Activated naive CD8-positive, alpha-beta T cell treated with anti-CD3 and anti-CD28 coated beads, Interleukin-2, amount 10 ng/mL, durations not matched to agents 7 days and 5 days (primary cell): ENCODE measurements around the gene WDR70. TPM values are rescaled to one million over a fixed set of nuclear protein-coding genes. Genes with fewer than 3 reads are reported as not detected.

Experiments used
- ATAC-seq: fragments of 150-1000 bp; cut with Tn5 transposase; one replicate; pipeline ENCODE4 v1.10.0; 2021; ENCODE audit warnings: low read depth, moderate library complexity
- POLR2A ChIA-PET: fragments of 350-600 bp; sonication (Branson Sonifier 250); formaldehyde crosslinking; loops from one replicate; lab custom pipeline; 2021; ENCODE audit warnings: antibody characterized with exemption; lab: Charles Lee
- DNase-seq: peaks from one replicate; pipeline ENCODE4 v3.0.0; 2021
- H3K27ac Mint-ChIP-seq: one replicate; pipeline ENCODE4 v1.8.0; 2022; ENCODE audit warnings: mild to moderate bottlenecking, mixed read lengths
- H3K27me3 Mint-ChIP-seq: one replicate; pipeline ENCODE4 v1.8.0; 2022; ENCODE audit warnings: mild to moderate bottlenecking, moderate library complexity, mixed read lengths
- H3K36me3 Mint-ChIP-seq: one replicate; pipeline ENCODE4 v1.8.0; 2021; ENCODE audit warnings: mild to moderate bottlenecking, mixed read lengths
- H3K4me1 Mint-ChIP-seq: one replicate; pipeline ENCODE4 v1.8.0; 2021; ENCODE audit warnings: mixed read lengths
- H3K4me3 Mint-ChIP-seq: one replicate; pipeline ENCODE4 v1.8.0; 2022; ENCODE audit warnings: mild to moderate bottlenecking, moderate library complexity, mixed read lengths
- H3K9me3 Mint-ChIP-seq: one replicate; pipeline ENCODE4 v1.8.0; 2021; ENCODE audit warnings: mixed read lengths
- total RNA-seq, 2 experiments: library from RNA; stranded (reverse); gene quantifications; one replicate each; pipeline ENCODE4 v1.2.3, GENCODE V29; 2021

WDR70 gene
- total RNA-seq, 2 experiments from 2014 or later: 35.8 to 37.6 TPM

DNA sequence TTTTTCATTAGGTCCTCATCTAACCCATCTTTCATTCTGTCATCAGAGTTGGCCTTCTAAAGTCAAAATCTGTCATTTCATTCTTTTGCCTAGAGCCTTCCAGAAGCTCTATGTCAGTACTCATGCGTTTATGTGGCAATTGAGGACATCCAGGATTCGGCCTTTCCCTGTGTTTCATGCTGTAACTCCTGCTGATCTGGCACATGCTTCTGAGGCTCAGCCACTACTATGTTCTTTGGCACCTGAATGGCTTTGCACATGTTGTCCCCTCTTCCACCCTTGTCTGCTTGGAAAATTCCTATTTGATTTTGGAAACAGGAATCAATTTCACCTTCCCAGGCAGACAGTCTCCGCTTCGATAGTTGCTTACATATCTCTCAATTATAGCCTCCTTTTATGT is 375.9 kb downstream of the WDR70 start:
- Mint-ChIP-seq H3K9me3 (peaks cover 6% of the 10 kb centered on the region), H3K27ac (no peak overlapping the region), H3K4me3 (no peak overlapping the region), H3K36me3 (peaks cover 20% of the 10 kb centered on the region), H3K4me1 (no peaks in the 10 kb centered on the region), H3K27me3 (peaks cover 2% of the 10 kb centered on the region)
- POLR2A ChIA-PET: no interaction called here
- no peak for DNase-seq
- no peak for ATAC-seq

DNA sequence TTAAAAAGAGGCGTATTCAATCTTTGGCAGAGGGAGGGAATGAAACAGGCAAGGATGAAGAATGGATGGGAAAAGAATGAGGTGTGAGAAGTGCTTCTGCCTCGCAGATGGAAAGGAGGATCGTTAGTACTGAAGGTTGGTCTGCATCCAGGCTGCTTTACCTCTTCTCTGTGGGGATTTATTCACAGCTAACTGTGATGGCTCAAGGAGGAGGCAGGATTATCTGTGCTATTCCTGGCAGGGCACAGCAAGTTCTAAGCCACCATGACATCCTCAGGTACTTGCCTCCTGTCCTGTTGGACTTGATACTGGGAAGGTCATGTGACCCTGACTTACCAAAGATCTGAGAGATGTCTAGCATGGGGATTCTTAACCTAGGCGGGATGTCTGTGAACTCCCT is 376.5 kb downstream of the WDR70 start:
- Mint-ChIP-seq H3K4me3 (no peak overlapping the region), H3K4me1 (no peaks in the 10 kb centered on the region), H3K9me3 (peaks cover 6% of the 10 kb centered on the region), H3K36me3 (peaks cover 20% of the 10 kb centered on the region), H3K27me3 (peaks cover 2% of the 10 kb centered on the region), H3K27ac (no peak overlapping the region)
- ATAC-seq: no peak
- no peak for DNase-seq
- POLR2A ChIA-PET: no interaction called here

DNA sequence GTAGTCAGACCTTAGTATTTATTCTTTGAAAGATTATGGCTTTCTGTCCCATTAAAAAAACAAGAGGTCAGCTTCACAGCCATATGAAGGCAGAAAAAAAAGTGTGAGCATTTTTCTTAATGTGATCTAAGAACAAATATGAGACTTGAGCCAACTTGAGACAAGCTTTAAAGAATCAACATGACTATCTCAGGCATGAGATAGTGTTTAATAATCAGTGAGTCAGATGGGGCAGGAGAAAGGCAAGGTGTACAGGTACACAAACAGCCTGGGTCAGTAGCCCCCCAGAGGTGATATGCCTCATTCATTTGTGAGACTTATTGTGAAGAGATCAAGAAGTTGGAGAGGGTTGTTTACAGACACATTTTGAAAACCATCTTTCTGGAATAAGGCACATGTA is 377.1 kb downstream of the WDR70 start:
- H3K9me3 Mint-ChIP-seq: peaks cover 6% of the 10 kb centered on the region
- H3K27me3 Mint-ChIP-seq: peaks cover 2% of the 10 kb centered on the region
- H3K4me3 Mint-ChIP-seq: no peak overlapping the region
- DNase-seq (no peak), ATAC-seq (no peak)
- H3K36me3 Mint-ChIP-seq: peaks cover 20% of the 10 kb centered on the region
- H3K4me1 Mint-ChIP-seq: no peaks in the 10 kb centered on the region
- H3K27ac Mint-ChIP-seq: no peak overlapping the region
- POLR2A ChIA-PET: no interaction called here

DNA sequence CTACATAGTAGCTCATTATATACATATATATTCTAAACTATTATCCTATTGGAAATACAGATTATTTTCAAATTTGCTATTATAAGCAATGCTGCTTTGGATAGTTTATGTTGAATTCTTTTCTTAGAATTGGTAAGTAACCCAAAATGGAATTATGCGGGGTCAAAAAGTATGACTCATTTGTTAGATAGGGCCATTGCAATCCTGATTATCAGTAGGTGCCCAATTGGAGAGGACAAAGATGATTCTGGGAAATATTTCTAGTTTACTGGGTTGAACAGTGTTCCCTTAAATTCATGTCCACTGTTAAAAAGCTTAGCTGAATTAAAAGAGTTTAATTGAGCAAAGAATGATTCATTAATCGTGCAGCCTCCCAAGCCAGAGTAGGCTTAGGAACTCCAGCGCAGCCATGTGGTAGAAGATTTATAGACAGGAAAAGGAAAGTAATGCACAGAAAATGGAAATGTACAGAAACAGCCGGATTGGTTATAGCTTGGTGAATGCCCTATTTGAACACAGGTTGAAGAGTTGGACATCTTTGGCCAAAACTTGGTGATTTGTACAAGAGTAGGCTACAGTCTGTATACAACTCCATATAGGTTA is 379.0 kb downstream of the WDR70 start:
- Mint-ChIP-seq H3K4me3 (no peak overlapping the region), H3K27me3 (peaks cover 2% of the 10 kb centered on the region), H3K4me1 (no peaks in the 10 kb centered on the region), H3K27ac (no peak overlapping the region), H3K9me3 (peaks cover 6% of the 10 kb centered on the region), H3K36me3 (peaks cover 20% of the 10 kb centered on the region)
- POLR2A ChIA-PET: no interaction called here
- DNase-seq (no peak), ATAC-seq (no peak)

DNA sequence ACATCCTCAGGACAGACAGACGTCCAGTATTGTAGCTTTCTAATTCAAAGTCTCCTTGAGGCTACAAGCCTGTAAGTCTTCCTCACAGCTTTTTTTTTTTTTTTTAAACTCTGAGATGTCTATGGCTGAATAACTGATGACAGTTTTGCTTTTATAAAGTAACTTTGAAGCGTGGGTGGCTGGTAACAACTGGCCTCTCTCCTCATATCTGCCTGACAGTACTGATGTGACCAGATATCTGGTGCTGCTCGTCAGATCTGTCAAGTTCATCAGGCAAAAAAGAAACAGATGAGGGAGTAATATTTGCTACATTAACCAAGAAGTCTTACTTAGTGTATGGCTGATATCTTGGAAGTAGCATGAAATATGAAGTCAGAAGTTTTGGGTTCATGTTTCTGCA is 388.1 kb downstream of the WDR70 start:
- POLR2A ChIA-PET: no interaction called here
- H3K36me3 Mint-ChIP-seq: no peaks in the 10 kb centered on the region
- H3K27ac Mint-ChIP-seq: no peak overlapping the region
- no peaks in the 10 kb centered on the region for H3K4me1 Mint-ChIP-seq
- ATAC-seq (no peak), DNase-seq (no peak)
- no peaks in the 10 kb centered on the region for H3K9me3 Mint-ChIP-seq
- no peak overlapping the region for H3K4me3 Mint-ChIP-seq
- no peaks in the 10 kb centered on the region for H3K27me3 Mint-ChIP-seq

DNA sequence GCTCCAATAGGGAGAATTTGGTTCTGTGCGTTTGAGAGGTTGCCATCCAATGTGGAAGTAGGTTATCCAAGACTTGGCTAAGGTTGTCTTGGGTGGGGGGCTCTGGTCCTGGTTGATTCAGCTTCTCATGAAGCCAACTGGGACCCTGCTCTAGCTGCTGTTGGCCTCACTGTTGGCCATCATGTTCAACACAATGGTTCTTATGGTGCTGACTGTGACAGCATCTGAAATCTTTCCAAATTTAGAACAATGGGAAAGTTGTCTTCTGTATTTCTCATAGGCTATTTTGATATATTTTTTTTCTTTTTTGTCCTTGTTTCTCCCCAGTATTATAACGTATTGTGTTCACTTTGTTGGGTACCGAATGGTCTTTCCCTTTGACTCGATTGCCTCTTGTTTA is 388.8 kb downstream of the WDR70 start:
- POLR2A ChIA-PET: no interaction called here
- no peak overlapping the region for H3K27ac Mint-ChIP-seq

DNA sequence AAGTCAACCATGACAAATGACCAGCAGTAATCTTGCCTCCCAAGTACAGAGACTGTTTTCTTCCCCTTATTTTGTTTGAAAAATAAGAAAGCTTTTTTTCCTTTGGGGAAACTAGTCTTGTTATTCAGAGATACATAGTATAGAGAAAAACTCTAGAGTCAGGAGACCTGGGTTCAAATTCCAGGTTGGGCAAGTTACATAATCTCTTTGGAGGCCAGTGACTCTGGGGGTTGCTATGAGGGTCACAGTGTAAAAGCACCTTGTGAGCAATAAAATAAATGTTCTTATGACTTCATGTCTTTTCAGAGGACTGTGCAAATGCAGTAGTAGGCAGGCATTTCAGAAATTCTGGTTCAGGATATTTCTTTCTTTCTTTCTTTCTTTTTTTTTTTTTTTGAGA is 389.3 kb downstream of the WDR70 start:
- no peaks in the 10 kb centered on the region for H3K4me1 Mint-ChIP-seq
- H3K27ac Mint-ChIP-seq: no peak overlapping the region
- POLR2A ChIA-PET: no interaction called here
- no peak overlapping the region for H3K4me3 Mint-ChIP-seq
- DNase-seq: no peak
- H3K36me3 Mint-ChIP-seq: no peaks in the 10 kb centered on the region
- no peak for ATAC-seq
- peaks cover 2% of the 10 kb centered on the region for H3K9me3 Mint-ChIP-seq
- H3K27me3 Mint-ChIP-seq: no peaks in the 10 kb centered on the region

More for the DNA sequence above, 388.8 kb downstream of the WDR70 start:
- Mint-ChIP-seq H3K4me1 (no peaks in the 10 kb centered on the region), H3K9me3 (no peaks in the 10 kb centered on the region), H3K4me3 (no peak overlapping the region), H3K36me3 (no peaks in the 10 kb centered on the region), H3K27me3 (no peaks in the 10 kb centered on the region)
- DNase-seq (no peak), ATAC-seq (no peak)

DNA sequence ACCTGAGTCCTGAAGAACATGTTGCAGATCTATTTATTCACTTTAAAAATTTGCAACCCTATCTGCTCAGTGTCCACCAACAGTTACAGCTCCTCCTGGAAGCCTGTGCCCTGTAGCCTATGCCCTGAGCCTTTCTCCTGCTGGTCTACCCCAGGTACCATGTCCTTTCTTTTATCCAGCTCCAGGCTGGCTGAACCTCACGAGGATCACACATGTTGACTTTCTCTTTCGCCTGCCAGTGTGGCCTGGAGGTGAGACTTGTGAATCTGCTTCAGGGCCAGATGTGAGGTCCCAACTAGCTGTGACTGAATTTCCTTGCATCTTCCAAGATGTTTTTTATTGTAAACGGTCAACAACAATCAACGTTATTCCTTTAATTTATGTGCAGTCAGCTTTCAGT is 390.0 kb downstream of the WDR70 start:
- no peak overlapping the region for H3K4me3 Mint-ChIP-seq
- no peaks in the 10 kb centered on the region for H3K4me1 Mint-ChIP-seq
- H3K27ac Mint-ChIP-seq: no peak overlapping the region
- POLR2A ChIA-PET: no interaction called here
- H3K27me3 Mint-ChIP-seq: no peaks in the 10 kb centered on the region
- ATAC-seq (no peak), DNase-seq (no peak)
- H3K36me3 Mint-ChIP-seq: no peaks in the 10 kb centered on the region
- H3K9me3 Mint-ChIP-seq: peaks cover 6% of the 10 kb centered on the region

DNA sequence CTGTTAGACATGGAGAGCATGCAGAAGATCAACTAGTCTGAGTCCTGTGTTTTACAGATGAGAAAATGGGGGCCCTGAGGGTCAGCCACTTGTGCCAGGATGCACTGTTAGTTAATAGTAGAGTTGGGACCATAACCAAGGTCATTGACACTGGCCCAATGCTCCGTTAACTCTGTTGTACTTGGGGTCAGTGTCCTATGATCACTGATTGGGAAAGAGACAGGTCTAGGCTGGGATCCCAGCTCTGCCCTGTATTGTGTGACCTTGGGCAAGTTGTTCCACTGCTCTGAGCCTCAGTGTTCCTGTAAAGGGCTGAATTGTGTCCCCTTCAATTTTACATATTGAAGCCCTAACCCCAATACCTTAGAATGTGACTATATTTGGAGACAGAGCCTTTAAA is 390.7 kb downstream of the WDR70 start:
- Mint-ChIP-seq H3K9me3 (peaks cover 6% of the 10 kb centered on the region), H3K36me3 (no peaks in the 10 kb centered on the region), H3K4me1 (no peaks in the 10 kb centered on the region), H3K27me3 (no peaks in the 10 kb centered on the region), H3K4me3 (no peak overlapping the region), H3K27ac (no peak overlapping the region)
- DNase-seq (no peak), ATAC-seq (no peak)
- POLR2A ChIA-PET: no interaction called here

DNA sequence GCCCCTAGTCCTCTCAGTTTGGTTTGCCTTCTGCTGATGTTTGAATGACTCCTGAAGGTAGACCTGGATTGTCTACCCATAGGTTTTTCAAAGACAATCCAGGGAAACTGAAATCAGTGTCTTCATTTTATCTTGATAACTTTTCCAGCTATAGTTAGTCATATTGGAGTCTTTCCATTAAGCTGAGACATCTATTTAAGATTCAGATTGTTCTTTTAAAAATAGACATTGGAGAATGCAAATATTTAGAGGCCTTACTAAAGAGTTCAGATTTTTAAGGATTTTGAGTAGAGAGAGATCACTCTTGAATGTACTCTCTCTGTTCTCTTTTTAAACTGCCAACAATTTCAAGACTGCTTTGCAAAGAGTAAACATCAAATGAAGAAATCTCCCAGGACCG is 391.7 kb downstream of the WDR70 start:
- no peak for DNase-seq
- H3K27ac Mint-ChIP-seq: no peak overlapping the region
- ATAC-seq: no peak
- no peak overlapping the region for H3K4me3 Mint-ChIP-seq
- H3K27me3 Mint-ChIP-seq: no peaks in the 10 kb centered on the region
- no peaks in the 10 kb centered on the region for H3K4me1 Mint-ChIP-seq
- POLR2A ChIA-PET: no interaction called here
- peaks cover 10% of the 10 kb centered on the region for H3K9me3 Mint-ChIP-seq
- peaks cover 2% of the 10 kb centered on the region for H3K36me3 Mint-ChIP-seq

DNA sequence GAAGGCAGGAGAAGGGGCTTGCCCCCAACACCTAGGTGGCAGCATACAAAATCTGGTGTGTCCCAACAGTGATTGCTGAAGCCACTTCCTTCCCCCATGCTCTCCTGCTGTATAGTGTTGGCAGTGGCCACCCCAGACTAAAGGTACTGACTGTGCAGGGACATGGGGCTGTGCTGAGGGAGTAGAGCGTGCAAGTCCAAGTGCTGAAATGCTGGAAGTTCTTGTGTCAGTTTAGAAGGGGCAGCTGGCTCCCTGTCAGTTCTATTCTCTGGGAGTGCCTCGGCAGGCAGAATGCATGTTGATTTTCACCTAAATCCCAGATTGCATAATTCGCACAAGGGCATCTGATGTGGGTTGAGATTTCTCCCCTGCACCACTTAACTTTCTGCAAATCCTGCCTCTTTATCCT is 392.1 kb downstream of the WDR70 start:
- no peak for ATAC-seq

DNA sequence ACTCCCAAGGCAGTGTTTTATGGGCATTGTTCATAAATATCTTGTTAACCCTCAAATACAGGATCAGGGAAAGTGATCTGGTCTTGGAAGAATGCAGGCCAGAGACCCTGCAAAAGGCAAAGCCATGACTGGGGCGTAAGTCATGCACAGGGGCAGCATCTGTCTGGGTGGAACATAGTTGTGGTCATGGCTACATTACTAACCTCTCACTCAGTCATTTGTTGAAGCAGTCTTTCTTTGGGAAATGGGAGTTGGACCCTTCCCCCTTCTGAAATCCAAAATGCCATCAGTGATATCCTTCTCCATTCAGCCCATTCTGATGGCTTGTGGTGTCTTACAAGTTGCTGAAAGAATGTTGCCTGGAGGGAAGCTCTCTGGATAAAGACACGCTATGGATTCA is 392.6 kb downstream of the WDR70 start:
- POLR2A ChIA-PET: no interaction called here
- no peak for ATAC-seq
- Mint-ChIP-seq H3K27ac (no peak overlapping the region), H3K9me3 (peaks cover 10% of the 10 kb centered on the region), H3K27me3 (no peaks in the 10 kb centered on the region), H3K4me1 (no peaks in the 10 kb centered on the region), H3K4me3 (no peak overlapping the region), H3K36me3 (peaks cover 4% of the 10 kb centered on the region)
- DNase-seq: no peak

More for the DNA sequence above, 392.1 kb downstream of the WDR70 start:
- no peak for DNase-seq
- H3K9me3 Mint-ChIP-seq: peaks cover 10% of the 10 kb centered on the region
- peaks cover 4% of the 10 kb centered on the region for H3K36me3 Mint-ChIP-seq
- no peak overlapping the region for H3K27ac Mint-ChIP-seq
- H3K4me3 Mint-ChIP-seq: no peak overlapping the region
- POLR2A ChIA-PET: no interaction called here
- H3K4me1 Mint-ChIP-seq: no peaks in the 10 kb centered on the region
- H3K27me3 Mint-ChIP-seq: no peaks in the 10 kb centered on the region

DNA sequence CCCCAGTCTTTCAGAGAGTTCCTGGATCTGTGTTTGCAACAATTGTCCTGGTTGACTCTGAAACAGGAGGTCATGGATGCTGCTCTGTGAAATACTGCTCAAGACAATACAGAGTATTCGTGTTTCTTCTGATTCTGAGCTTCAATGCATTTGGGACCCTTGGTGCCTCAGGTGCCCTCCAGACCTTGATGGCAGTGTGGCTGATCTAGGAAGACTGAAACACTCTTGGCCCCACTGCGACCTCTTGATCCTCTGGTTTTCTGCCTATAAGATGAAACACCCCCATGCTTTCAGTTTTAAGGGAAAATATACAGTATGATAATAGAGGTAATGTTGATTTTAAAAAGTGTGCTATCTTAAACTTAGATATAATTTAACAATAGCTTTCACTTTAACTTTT is 393.1 kb downstream of the WDR70 start:
- DNase-seq: no peak
- POLR2A ChIA-PET: no interaction called here
- Mint-ChIP-seq H3K27ac (no peak overlapping the region), H3K27me3 (no peaks in the 10 kb centered on the region), H3K4me3 (no peak overlapping the region), H3K9me3 (peaks cover 10% of the 10 kb centered on the region), H3K36me3 (peaks cover 4% of the 10 kb centered on the region), H3K4me1 (no peaks in the 10 kb centered on the region)
- no peak for ATAC-seq

DNA sequence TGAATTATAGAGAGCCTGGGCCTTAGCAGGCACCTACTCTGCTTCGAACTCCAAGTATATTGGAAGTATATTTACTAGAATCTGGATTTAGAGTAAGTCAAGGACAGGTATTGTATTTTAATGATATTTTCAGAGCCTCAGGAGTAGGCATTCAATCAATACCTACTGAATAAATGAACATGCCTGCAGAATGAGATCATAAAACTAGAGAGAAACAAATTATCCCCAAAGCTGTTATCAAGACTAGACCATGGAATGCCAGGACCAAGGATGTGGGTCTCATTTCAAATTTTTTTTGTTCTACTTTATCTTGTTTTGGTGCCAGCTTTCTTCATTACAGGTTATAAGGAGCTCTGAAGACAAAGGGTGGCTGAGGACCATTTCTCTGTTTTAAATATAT is 394.7 kb downstream of the WDR70 start:
- Mint-ChIP-seq H3K36me3 (peaks cover 4% of the 10 kb centered on the region), H3K4me1 (no peaks in the 10 kb centered on the region), H3K27me3 (no peaks in the 10 kb centered on the region), H3K27ac (no peak overlapping the region), H3K9me3 (peaks cover 10% of the 10 kb centered on the region), H3K4me3 (no peak overlapping the region)
- no peak for DNase-seq
- ATAC-seq: no peak
- POLR2A ChIA-PET: no interaction called here
